ENCODE measurements around the gene GARIN5A. TPM values are rescaled to one million over a fixed set of nuclear protein-coding genes. Genes with fewer than 3 reads are reported as not detected.

Gene GARIN5A
- total RNA-seq, 1 donor, result not detected

DNA sequence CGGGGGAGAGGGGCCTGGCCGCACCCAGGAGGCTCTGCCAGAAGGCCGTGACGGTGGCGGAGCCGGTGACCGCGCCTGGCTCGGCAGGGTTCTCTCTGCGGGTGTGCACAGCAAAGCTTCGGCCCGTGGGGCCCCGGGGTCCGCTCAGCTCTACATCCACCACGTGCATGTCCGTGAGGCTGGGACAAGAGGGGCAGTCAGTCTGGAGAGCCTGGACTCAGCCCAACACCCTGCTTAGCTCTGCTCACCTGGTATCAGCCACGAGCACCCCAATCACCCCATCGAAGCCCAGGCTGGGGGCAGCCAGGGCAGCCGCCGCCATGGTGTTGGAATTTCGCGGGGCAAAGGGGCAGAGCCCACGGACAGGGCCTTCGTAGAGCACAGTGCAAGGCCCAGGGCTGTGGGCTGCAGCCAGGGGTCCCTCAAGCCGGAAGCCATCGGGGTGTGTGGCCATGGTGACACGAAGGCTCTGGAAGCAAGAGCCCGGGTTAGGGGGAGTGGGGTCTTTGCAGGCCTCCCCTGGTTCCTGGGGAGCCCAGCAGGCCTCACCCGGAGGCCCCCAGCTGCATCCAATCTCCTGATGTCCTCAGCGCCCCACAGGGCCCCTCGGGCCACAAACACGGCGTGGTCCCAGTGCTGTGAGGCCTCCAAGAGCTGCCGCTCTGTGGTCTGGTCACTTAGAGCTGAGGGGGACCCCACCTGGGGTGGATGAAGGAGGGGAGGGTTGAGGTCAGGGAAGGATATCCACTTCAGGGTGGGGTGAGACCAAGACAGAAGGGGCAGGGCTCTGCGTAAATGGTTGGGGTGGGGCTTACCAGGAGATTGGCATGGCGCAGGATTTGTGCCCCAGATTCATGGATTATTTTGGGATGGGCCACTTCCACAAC, 35.7 kb upstream of the GARIN5A start:
- DNase-seq (ENCODE audit: low read depth), result no peak
- TF ChIP-seq, protein P1, sequence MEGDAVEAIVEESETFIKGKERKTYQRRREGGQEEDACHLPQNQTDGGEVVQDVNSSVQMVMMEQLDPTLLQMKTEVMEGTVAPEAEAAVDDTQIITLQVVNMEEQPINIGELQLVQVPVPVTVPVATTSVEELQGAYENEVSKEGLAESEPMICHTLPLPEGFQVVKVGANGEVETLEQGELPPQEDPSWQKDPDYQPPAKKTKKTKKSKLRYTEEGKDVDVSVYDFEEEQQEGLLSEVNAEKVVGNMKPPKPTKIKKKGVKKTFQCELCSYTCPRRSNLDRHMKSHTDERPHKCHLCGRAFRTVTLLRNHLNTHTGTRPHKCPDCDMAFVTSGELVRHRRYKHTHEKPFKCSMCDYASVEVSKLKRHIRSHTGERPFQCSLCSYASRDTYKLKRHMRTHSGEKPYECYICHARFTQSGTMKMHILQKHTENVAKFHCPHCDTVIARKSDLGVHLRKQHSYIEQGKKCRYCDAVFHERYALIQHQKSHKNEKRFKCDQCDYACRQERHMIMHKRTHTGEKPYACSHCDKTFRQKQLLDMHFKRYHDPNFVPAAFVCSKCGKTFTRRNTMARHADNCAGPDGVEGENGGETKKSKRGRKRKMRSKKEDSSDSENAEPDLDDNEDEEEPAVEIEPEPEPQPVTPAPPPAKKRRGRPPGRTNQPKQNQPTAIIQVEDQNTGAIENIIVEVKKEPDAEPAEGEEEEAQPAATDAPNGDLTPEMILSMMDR (IDR thresholded peaks at IDR 0.05; ENCODE audit: insufficient read depth, low read depth, low read length), result no peak
- peak overlapping the region; percentile 95 for H3K4me3 ChIP-seq (ENCODE audit: low read depth, low read length)

DNA sequence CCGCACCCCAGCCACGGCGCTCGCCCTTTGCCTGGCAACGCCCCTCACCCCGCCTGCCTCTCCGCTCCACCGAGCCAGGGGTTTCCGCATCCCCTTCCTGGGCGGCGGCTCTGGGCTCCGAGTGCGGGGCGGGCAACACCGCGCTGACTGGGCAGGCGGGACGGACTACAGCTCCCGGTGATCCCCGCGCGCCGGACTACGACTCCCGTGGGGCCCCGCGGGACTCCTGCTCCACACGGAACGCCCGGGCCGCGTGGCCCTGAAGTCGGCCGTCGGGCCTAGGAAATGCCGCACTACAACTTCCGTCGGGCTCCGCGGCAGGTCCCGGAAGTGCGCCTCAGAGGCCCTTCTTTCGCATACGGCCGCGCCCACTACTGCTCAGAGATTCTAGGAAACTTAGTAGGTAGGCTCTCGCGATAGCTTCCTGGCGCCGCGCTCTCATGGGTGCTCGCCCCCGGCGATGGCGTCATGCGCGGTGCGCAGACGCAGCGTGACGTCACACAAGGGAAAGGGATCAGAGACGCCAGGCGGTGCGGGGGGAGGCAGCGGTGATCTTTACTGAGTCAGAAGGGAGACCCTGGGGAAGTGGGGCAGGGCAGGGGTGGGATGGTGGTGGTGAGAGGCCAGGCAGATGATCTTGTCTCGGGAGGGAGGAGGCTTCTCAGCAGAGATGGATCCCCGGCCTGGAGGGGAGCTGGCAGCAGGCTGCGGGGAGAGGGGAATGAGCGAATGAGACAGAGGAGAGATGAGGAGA, 34.6 kb upstream of the GARIN5A start, which contains the start of gene JOSD2:
JOSD2 (minus strand) TSS at position 123 of the 754 bp plus-strand sequence. CDS start 760 bp downstream, outside the sequence.
- TF ChIP-seq, protein P1 (IDR thresholded peaks at IDR 0.05; ENCODE audit: insufficient read depth, low read depth, low read length), result no peak
- H3K4me3 ChIP-seq (ENCODE audit: low read depth, low read length), result peak within 1 kb of the TSS; percentile 95
- peak; percentile 100 for DNase-seq (ENCODE audit: low read depth)

DNA sequence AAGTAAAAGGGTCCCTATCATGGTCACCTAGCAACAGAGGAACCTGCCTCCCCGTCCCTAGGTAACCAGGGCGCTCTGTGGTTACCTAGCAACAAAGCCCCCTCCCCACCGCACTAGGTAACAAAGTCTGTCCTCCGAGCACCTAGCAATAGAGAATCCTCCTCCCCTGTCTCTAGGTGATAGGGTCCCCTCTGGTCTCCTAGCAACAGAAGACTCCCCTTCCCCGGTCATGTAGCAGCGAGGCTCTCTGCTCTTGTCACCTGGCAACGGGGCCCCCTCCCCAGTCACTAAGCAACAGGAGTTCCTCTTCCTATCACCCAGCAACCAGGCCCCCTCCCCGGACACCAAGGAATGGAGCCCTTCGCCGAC, 34.0 kb upstream of the GARIN5A start:
- no peak for DNase-seq (ENCODE audit: low read depth)

DNA sequence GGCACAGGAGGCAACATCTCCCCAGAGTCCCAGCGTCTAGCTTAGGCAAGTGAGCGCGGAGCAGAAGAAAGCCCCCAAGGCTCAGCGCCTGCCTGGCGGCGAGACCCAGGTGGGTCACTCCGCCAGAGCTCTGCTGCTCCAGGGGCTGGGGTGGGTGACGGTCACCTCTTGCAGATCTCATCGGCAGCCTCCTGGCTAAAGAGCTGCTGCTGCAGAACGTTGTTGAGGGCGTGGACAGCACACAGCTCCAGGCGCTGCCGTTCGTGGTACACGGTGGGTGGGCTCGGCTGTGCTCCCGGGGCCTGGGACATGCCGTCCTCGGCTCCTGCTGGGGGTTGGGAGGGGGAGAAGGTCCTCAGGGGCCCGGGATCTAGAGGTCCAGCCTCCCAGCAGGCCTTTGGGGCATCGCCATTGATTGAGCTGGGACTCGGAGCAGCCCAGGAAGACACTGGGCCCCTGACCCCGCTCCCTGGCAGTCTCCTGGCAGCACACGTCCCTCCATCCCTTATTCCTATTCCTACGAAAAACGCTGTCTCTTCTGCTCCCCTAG, 33.5 kb upstream of the GARIN5A start:
- TF ChIP-seq, protein P1 (IDR thresholded peaks at IDR 0.05; ENCODE audit: insufficient read depth, low read depth, low read length), result no peak
- H3K4me3 ChIP-seq (ENCODE audit: low read depth, low read length), result peak overlapping the region; percentile 95
- peak; percentile 8 for DNase-seq (ENCODE audit: low read depth)

More for the DNA sequence above, 34.0 kb upstream of the GARIN5A start:
- TF ChIP-seq, protein P1 (IDR thresholded peaks at IDR 0.05; ENCODE audit: insufficient read depth, low read depth, low read length), result no peak
- peak overlapping the region; percentile 95 for H3K4me3 ChIP-seq (ENCODE audit: low read depth, low read length)

DNA sequence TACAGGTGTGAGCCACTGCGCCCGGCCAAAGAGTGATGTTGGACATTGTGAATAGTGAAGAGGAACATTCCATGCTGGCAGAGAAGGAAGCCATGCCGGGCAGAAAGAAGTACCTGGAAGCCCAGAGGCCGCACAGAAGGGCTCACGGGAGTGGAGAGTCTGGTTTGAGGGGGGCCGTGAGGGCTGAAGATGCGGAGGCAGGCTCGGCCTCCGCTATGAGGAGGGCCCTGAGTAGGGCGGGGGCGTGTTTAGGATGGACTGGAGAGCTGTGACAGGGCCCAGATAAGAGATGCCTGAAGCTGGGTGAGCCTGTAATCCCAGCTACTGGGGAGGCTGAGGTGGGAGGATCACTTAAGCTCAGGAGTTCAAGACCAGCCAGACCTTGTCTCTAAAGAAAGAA, 32.7 kb upstream of the GARIN5A start:
- H3K4me3 ChIP-seq (ENCODE audit: low read depth, low read length), result no peak overlapping the region
- DNase-seq (ENCODE audit: low read depth), result no peak
- TF ChIP-seq, protein P1 (IDR thresholded peaks at IDR 0.05; ENCODE audit: insufficient read depth, low read depth, low read length), result no peak

DNA sequence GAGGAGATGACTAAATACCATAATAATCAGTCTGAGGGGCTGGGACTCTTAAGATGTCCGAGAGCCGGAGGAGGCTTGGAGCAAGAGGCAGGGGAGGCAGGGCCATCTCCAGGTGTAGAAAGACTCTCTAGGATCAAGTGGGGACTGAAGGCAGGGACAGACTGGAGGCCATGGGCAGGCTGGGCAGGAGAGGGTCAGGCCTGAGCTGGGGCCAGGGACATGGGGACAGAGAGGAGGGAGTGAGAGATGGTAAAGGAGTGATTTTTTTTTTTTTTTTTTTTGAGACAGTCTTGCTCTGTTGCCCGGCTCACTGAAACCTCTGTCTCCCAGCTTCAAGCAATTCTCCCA, 32.2 kb upstream of the GARIN5A start:
- TF ChIP-seq, protein P1 (IDR thresholded peaks at IDR 0.05; ENCODE audit: insufficient read depth, low read depth, low read length), result no peak
- no peak overlapping the region for H3K4me3 ChIP-seq (ENCODE audit: low read depth, low read length)
- DNase-seq (ENCODE audit: low read depth), result no peak
